Ascending aorta (tissue), 2 donors: Measurements from ENCODE around the gene GPBP1L1. TPM values are rescaled to one million over a fixed set of nuclear protein-coding genes. Genes with fewer than 3 reads are reported as not detected.

Experiments
- DNase-seq, 2 donors: peaks; one replicate each; pipeline ENCODE4 v3.0.0-alpha.2; 2019; ENCODE audit warnings: low spot score in 2 of 2
- H3K27ac ChIP-seq, 2 donors: fragments of 200-600 bp; sonication (generic); one replicate each; pipeline ENCODE4 v1.5.1; 2016 to 2017; ENCODE audit warnings: mild to moderate bottlenecking in 1 of 2
- H3K27me3 ChIP-seq: fragments of 200-600 bp; sonication (generic); one replicate; pipeline ENCODE4 v1.5.1; 2017
- H3K36me3 ChIP-seq, 2 donors: fragments of 200-600 bp; sonication (generic); one replicate each; pipeline ENCODE4 v1.5.1; 2016
- H3K4me1 ChIP-seq, 2 donors: fragments of 200-600 bp; sonication (generic); one replicate each; pipeline ENCODE4 v1.5.1; 2016 to 2017; ENCODE audit warnings: mild to moderate bottlenecking in 1 of 2
- H3K4me3 ChIP-seq, 2 donors: fragments of 200-600 bp; sonication (generic); one replicate each; pipeline ENCODE4 v1.5.1; 2016 to 2017; ENCODE audit warnings: mild to moderate bottlenecking in 1 of 2
- H3K9me3 ChIP-seq, 2 donors: fragments of 200-600 bp; sonication (generic); one replicate each; pipeline ENCODE4 v1.5.1; 2016
- intact Hi-C: fragments of 100-400 bp; cut with DNase I; formaldehyde crosslinking; loops from one replicate; pipeline ENCODE4 v1.15.1; 2023
- total RNA-seq: library from RNA; depleted of rRNA; stranded (reverse); fragments of >200 nt; gene quantifications from one replicate; pipeline ENCODE4 v1.1.0, GENCODE V29; 2016
- TF ChIP-seq, protein P1 (sequence below), 3 experiments: fragments of 200-600 bp in 2 of 3; fragments of 450-650 bp in 1 of 3; sonication (generic) in 2 of 3; IDR thresholded peaks; one replicate each; pipeline ENCODE4 v1.5.1; 2016 to 2019; ENCODE audit warnings: antibody characterized with exemption in 3 of 3, mild to moderate bottlenecking in 1 of 3, moderate library complexity in 1 of 3

Gene GPBP1L1
- total RNA-seq, 1 donor from 2014 or later, result 161 TPM

DNA sequence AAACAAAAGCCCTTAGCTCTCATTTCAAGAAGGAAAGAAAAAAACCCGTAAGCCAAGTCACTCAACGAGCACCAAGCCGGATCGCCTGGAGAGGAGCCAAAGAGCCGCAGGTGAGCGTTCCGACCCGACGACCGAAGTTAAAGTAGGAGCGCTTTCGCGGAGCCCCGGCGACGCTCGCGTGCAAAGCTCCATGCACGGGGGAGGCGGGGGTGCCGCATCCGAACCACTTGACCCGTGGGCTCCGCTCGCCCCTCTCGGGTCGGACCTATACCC lies 382 bp downstream of the GPBP1L1 start:
- Histone ChIP-seq H3K9me3 (no peaks in the 10 kb centered on the region), H3K27me3 (no peaks in the 10 kb centered on the region), H3K4me1 (peaks cover 0 to 25% of the 10 kb centered on the region in 2 donors), H3K27ac (peak overlapping the region; percentile 97), H3K4me3 (peak overlapping the region; percentile 71 to 89), H3K36me3 (no peaks in the 10 kb centered on the region)
- DNase-seq, result peak; percentile 14 to 76
- TF ChIP-seq, protein P1, sequence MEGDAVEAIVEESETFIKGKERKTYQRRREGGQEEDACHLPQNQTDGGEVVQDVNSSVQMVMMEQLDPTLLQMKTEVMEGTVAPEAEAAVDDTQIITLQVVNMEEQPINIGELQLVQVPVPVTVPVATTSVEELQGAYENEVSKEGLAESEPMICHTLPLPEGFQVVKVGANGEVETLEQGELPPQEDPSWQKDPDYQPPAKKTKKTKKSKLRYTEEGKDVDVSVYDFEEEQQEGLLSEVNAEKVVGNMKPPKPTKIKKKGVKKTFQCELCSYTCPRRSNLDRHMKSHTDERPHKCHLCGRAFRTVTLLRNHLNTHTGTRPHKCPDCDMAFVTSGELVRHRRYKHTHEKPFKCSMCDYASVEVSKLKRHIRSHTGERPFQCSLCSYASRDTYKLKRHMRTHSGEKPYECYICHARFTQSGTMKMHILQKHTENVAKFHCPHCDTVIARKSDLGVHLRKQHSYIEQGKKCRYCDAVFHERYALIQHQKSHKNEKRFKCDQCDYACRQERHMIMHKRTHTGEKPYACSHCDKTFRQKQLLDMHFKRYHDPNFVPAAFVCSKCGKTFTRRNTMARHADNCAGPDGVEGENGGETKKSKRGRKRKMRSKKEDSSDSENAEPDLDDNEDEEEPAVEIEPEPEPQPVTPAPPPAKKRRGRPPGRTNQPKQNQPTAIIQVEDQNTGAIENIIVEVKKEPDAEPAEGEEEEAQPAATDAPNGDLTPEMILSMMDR (IDR thresholded peaks at IDR 0.05), result no peak
- intact Hi-C loops, result loop anchor here (1.0 to 10.0 kb wide), 9 partner anchors 102 to 1014 kb away; partner anchors contain the start of genes ARMH1, LRRC41, MUTYH and NASP

DNA sequence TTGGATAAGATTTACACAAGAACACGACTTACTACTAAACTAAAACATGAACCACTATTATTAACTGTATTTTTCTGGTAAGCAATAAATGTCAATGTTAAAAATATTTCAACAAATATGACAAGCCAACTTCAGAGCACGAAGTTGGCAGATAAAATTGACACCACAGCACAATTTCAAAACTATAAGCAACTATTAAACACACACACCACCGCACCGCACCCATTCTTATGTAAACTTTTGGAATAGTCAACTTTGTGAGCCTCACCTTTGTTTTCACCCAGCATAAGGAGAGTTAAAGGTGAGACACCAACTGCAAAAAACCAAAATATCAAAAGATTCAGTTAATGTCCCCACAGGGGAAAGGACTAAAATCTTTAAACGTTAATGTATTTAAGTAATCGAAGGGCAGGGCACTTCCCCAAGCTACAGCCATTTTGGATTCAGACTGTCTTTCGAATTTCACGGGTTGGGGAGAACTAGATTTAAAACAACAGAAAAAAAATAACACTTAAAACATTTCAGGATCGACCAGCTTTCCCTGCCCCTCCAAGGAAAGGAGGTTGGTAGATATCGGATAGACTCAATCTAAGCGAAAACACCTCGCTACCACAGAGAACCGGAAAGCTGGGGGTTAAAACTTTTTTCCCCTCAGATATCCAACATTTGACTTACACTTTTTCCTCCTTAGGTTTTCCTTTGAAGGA lies 872 bp downstream of the GPBP1L1 start:
- no peaks in the 10 kb centered on the region for H3K36me3 ChIP-seq
- H3K9me3 ChIP-seq, result no peaks in the 10 kb centered on the region
- H3K4me1 ChIP-seq, result peaks cover 0 to 29% of the 10 kb centered on the region in 2 donors
- no peaks in the 10 kb centered on the region for H3K27me3 ChIP-seq
- intact Hi-C loops, result loop anchor here (1.0 to 10.0 kb wide), 9 partner anchors 101 to 1013 kb away; partner anchors contain the start of genes ARMH1, LRRC41, MUTYH and NASP
- H3K4me3 ChIP-seq, result peak overlapping the region; percentile 71 to 89
- peak overlapping the region; percentile 97 for H3K27ac ChIP-seq
- DNase-seq, result no peak
- TF ChIP-seq, protein P1 (IDR thresholded peaks at IDR 0.05), result no peak

DNA sequence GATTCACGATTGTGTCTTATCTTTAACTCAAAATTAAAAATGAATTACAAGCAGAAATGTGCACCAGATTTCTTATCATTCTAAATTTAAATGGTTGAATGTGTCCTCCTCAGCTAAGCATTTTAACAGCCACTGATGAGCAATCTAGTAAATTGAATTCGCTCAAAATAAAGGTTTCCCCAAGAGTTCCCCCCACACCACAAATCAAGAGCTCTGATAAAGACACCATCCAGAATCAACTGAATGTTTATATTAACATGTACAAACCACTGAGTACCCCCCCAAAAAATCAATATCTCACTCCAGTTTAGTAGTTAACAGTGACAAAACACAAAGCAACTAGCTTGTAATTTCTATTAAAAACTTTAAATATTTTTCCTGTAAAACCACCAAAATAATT lies 1.9 kb downstream of the GPBP1L1 start:
- intact Hi-C loops, result loop anchor here (10.0 kb wide), 1 partner anchor 490 kb away; the partner anchor contains the start of genes P3R3URF and TSPAN1
- Histone ChIP-seq H3K27me3 (no peaks in the 10 kb centered on the region), H3K27ac (no peak overlapping the region), H3K9me3 (no peaks in the 10 kb centered on the region), H3K4me1 (peaks cover 9 to 40% of the 10 kb centered on the region in 2 donors), H3K36me3 (no peaks in the 10 kb centered on the region), H3K4me3 (peak overlapping the region; percentile 71 to 89)
- TF ChIP-seq, protein P1 (IDR thresholded peaks at IDR 0.05), result no peak
- no peak for DNase-seq

DNA sequence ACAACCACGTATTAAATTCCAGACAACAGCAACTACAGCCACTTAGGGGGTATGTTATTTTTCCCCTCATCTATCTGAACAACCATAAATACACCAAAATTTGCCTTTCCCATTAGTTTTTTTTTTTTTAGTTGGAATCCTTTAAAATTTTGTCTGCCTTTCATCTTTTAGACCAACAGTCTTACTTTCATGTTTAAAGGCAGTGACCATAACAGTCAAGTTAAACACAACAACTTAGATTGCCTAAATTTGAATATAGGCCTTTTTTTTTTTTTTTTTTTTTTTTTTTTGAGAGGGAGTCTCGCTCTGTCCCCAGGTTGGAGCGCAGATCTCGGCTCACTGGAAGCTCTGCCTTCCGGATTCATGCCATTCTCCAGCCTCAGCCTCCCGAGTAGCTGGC lies 3.4 kb downstream of the GPBP1L1 start:
- no peak for DNase-seq
- Histone ChIP-seq H3K4me3 (no peak overlapping the region), H3K27ac (no peak overlapping the region), H3K9me3 (no peaks in the 10 kb centered on the region), H3K4me1 (peaks cover 11 to 42% of the 10 kb centered on the region in 2 donors), H3K36me3 (no peaks in the 10 kb centered on the region), H3K27me3 (no peaks in the 10 kb centered on the region)
- TF ChIP-seq, protein P1 (IDR thresholded peaks at IDR 0.05), result no peak
- intact Hi-C loops, result loop anchor here (10.0 kb wide), 1 partner anchor 492 kb away; the partner anchor contains the start of genes P3R3URF and TSPAN1

DNA sequence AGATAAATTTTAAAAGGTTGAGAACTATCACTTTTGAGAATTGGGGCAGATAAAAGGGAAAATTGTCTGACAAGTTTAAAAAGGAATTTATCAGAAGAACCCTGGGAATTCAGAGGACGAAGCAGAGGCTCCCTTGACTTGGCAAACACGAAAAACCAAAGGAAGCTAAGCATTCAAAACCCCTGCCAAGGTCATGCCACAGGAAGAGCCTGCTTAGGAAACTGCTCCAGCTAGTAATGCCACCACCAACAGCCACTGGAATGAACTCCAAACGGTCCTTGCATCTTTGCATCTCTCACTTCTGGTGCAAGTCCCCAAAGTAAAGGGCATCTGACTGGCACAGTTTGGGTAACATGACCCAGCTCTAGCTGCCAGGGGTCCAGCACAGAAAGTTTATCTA lies 7.2 kb downstream of the GPBP1L1 start:
- Histone ChIP-seq H3K36me3 (no peaks in the 10 kb centered on the region), H3K27ac (peak overlapping the region; percentile 69 to 79), H3K27me3 (no peaks in the 10 kb centered on the region), H3K9me3 (no peaks in the 10 kb centered on the region), H3K4me3 (peak overlapping the region; percentile 13 to 29), H3K4me1 (peaks cover 22 to 46% of the 10 kb centered on the region in 2 donors)
- intact Hi-C loops, result no loop called here
- DNase-seq, result no peak
- TF ChIP-seq, protein P1 (IDR thresholded peaks at IDR 0.05), result no peak
